SU-DHL-6 (cell line): ENCODE data around the gene SPTLC2.

ENCODE experiments used
- H2AFZ ChIP-seq: fragments of 200-600 bp; sonication (generic); 2 replicates; pipeline ENCODE4 v1.6.1; 2014; ENCODE audit warnings: low read depth, mild to moderate bottlenecking, moderate library complexity, mixed read lengths, antibody characterized with exemption, low read length; ENCODE audit not compliant: severe bottlenecking
- H3F3A ChIP-seq: fragments of 200-600 bp; shearing (Covaris generic); 2 replicates; pipeline ENCODE4 v1.6.0; 2016; ENCODE audit warnings: antibody characterized with exemption, mild to moderate bottlenecking; ENCODE audit not compliant: insufficient read depth
- H3K27ac ChIP-seq: fragments of 200-600 bp; sonication (generic); 2 replicates; pipeline ENCODE4 v1.5.1; 2016; ENCODE audit warnings: low read depth, mild to moderate bottlenecking, low read length, moderate library complexity, mixed read lengths
- H3K27me3 ChIP-seq: fragments of 200-600 bp; sonication (generic), shearing (Covaris generic); 2 replicates; pipeline ENCODE4 v1.6.0; 2014; ENCODE audit warnings: mild to moderate bottlenecking, low read length
- H3K36me3 ChIP-seq: fragments of 200-600 bp; sonication (generic); 2 replicates; pipeline ENCODE4 v1.6.1; 2014; ENCODE audit warnings: mild to moderate bottlenecking, low read length, mixed read lengths
- H3K4me2 ChIP-seq: fragments of 300-600, 200-600 bp; shearing (Covaris generic), sonication (generic); 2 replicates; pipeline ENCODE4 v1.6.0; 2014; ENCODE audit warnings: low read length, low read depth, mild to moderate bottlenecking; ENCODE audit not compliant: poor library complexity, severe bottlenecking
- H3K4me3 ChIP-seq: fragments of 200-600 bp; sonication (generic); 2 replicates; pipeline ENCODE4 v1.5.1; 2014; ENCODE audit warnings: antibody characterized with exemption, low read length, mild to moderate bottlenecking, mixed read lengths; ENCODE audit not compliant: insufficient read depth, poor library complexity, severe bottlenecking
- H3K79me2 ChIP-seq: fragments of 200-600 bp; sonication (generic); 2 replicates; pipeline ENCODE4 v1.6.1; 2014; ENCODE audit warnings: mild to moderate bottlenecking, low read length, moderate library complexity; ENCODE audit not compliant: insufficient read depth
- H3K9ac ChIP-seq: fragments of 200-600 bp; sonication (generic); 2 replicates; pipeline ENCODE4 v1.7.0; 2014; ENCODE audit warnings: mild to moderate bottlenecking, low read length
- H3K9me2 ChIP-seq: fragments of 200-600 bp; sonication (generic); replicated peaks from 2 replicates; pipeline ENCODE4 v1.6.1; 2014; ENCODE audit warnings: low read length; ENCODE audit not compliant: insufficient read depth
- H3K9me3 ChIP-seq: fragments of 200-600 bp; sonication (generic); 2 replicates; pipeline ENCODE4 v1.6.1; 2014; ENCODE audit warnings: low read length, mixed read lengths; ENCODE audit not compliant: insufficient read depth
- H4K20me1 ChIP-seq: fragments of 200-600 bp; sonication (generic); 2 replicates; pipeline ENCODE4 v1.6.1; 2014; ENCODE audit warnings: low read depth, mild to moderate bottlenecking, antibody characterized with exemption, low read length, moderate library complexity, mixed read lengths
- CTCF ChIP-seq: fragments of 200-600 bp; sonication (generic); IDR thresholded peaks from one replicate; pipeline ENCODE4 v1.5.1; 2017; ENCODE audit warnings: antibody characterized with exemption, mild to moderate bottlenecking, low read length, moderate library complexity; ENCODE audit not compliant: insufficient read depth, poor library complexity, severe bottlenecking
- EZH2phosphoT487 ChIP-seq: fragments of 200-600 bp; sonication (generic), shearing (Covaris generic); conservative IDR thresholded peaks from 2 replicates; pipeline ENCODE4 v1.6.1; 2018; ENCODE audit warnings: mild to moderate bottlenecking, antibody characterized with exemption, low read length, moderate library complexity, mixed read lengths

The SPTLC2 gene

GRCh38 chr14:77610553-77610952, 5.9 kb downstream of the SPTLC2 start:
- Histone ChIP-seq H3K9ac (no peak overlapping the region), H3K9me3 (no peaks in the 10 kb centered on the region), H3K4me2 (no peak overlapping the region), H3K27me3 (no peaks in the 10 kb centered on the region), H3K4me3 (no peak overlapping the region), H3K27ac (no peak overlapping the region), H3K79me2 (peaks cover 96% of the 10 kb centered on the region), H3F3A (no peaks in the 10 kb centered on the region; the same call in 1 of the 2 replicates), H3K9me2 (no peaks in the 10 kb centered on the region), H4K20me1 (peaks cover 10% of the 10 kb centered on the region), H2AFZ (no peak overlapping the region), H3K36me3 (0 out of 2 replicates have a peak, but pooled peaks cover 4% of the 10 kb centered on the region)
- no peak for TF ChIP-seq EZH2phosphoT487
- TF ChIP-seq CTCF = no peak

- 0 out of 2 replicates have a peak, but pooled peaks cover 4% of the 10 kb centered on the region for H3K36me3 ChIP-seq
- no peaks in the 10 kb centered on the region for H3K27me3 ChIP-seq
Measured at GRCh38 chr14:77609922-77610321, 6.5 kb downstream of the SPTLC2 start.

GRCh38 chr14:77607741-77608302, 8.6 kb downstream of the SPTLC2 start:
- Histone ChIP-seq H3K4me2 (no peak overlapping the region), H3K9me3 (no peaks in the 10 kb centered on the region), H3K79me2 (peaks cover 96% of the 10 kb centered on the region), H3F3A (no peaks in the 10 kb centered on the region), H3K9me2 (no peaks in the 10 kb centered on the region), H4K20me1 (peaks cover 5% of the 10 kb centered on the region), H2AFZ (no peak overlapping the region), H3K27ac (no peak overlapping the region), H3K36me3 (no peaks in the 10 kb centered on the region), H3K4me3 (no peak overlapping the region), H3K27me3 (no peaks in the 10 kb centered on the region), H3K9ac (no peak overlapping the region)
- no peak for TF ChIP-seq EZH2phosphoT487
- no peak for TF ChIP-seq CTCF

More at GRCh38 chr14:77609922-77610321, 6.5 kb downstream of the SPTLC2 start:
- Histone ChIP-seq H3K79me2 (peaks cover 96% of the 10 kb centered on the region), H4K20me1 (peaks cover 6% of the 10 kb centered on the region), H2AFZ (no peak overlapping the region), H3K9ac (no peak overlapping the region), H3K9me2 (no peaks in the 10 kb centered on the region), H3F3A (no peaks in the 10 kb centered on the region; the same call in 1 of the 2 replicates), H3K4me3 (no peak overlapping the region), H3K27ac (no peak overlapping the region), H3K9me3 (no peaks in the 10 kb centered on the region), H3K4me2 (no peak overlapping the region)
- TF ChIP-seq CTCF = no peak
- no peak for TF ChIP-seq EZH2phosphoT487
